ENCODE results near the gene P4HA3.
"Not testable (repeated sequence)": the region's sequence is repeated elsewhere in the genome, so short reads cannot be mapped to it uniquely, and the experiment has no call there.

P4HA3 gene

DNA sequence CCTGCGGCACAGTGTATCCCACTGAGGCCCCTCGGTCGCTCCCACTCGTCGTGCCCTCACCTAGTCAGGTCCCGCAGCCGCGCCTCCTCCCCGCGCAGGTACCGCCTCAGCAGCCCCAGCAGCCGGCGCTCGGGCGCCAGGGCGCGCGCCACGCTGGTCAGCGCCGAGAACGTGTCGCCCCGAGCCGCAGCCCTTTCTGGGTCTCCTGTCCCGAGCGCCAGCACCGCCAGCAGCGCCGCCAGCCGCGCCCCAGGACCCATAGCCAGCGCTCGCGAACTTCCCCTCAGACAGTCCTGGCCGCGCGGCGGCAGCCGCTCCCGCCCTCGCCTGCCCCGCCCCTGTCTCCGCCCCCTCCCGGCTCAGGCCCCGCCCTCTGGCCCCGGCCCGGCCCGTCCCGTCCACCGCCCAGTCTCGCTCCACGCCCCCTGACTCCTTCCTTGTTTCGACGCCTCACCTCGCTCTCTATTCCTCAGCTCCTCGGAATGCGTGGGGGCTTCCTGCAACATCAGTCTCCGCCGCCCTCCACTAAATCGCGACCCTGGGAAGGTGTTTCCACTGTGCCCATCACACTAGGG, at the start of gene P4HA3:
Gene P4HA3 (minus strand): TSS at position 289 of the 575 bp plus-strand sequence. CDS start 29 bp downstream, at position 260.
- no peak for DNase-seq

DNA sequence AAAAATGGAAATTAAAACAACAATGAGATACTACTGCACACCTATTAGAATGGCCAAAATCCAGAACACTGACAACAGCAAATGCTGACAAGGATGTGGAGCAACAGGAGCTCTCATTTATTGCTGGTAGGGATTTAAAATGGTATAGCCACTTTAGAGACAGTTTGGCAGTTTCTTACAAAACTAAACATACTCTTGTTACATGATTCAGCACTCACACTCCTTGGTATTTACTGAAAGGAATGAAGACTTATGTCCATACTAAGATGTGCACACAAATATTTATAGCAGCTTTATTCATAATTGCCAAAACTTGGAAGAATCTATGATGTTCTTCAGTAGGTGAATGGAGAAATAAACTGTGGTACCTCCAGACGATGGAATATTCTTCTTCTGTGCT, 46.0 kb upstream of the P4HA3 start:
- no peak for DNase-seq

DNA sequence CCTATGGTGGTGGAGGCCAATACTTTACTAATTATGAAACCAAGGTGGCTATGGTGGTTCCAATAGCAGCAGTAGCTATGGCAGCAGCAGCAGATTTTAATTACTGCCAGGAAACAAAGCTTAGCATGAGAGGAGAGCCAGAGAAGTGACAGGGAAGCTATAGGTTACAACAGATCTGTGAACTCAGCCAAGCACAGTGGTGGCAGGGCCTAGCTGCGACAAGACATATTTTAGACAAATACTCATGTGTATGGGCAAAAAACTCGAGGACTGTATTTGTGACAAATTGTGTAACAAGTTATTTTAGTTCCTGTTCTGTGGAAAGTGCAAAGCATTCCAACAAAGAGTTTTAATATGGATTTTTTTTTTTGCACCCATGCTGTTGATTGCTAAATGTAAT, 44.2 kb upstream of the P4HA3 start:
- no peak for DNase-seq

DNA sequence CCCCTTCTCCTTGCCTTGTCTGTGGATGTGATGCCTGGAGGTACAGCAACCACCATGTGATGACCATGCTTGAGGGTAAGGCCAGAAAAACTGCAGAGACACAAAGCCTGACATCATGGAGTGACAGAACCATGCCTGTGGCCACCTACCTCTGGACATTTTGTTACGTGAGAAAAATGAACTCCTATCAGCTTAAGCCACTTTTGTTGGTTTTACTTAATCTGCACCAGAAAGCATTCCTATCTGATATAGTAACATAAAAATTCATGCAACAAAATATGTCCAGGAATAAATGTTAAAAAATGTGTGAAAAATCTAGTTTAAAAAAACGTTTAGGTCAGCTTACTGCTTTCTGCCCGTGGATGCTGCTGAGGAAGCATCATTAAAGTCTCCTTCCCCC, 42.6 kb upstream of the P4HA3 start:
- DNase-seq: no peak

DNA sequence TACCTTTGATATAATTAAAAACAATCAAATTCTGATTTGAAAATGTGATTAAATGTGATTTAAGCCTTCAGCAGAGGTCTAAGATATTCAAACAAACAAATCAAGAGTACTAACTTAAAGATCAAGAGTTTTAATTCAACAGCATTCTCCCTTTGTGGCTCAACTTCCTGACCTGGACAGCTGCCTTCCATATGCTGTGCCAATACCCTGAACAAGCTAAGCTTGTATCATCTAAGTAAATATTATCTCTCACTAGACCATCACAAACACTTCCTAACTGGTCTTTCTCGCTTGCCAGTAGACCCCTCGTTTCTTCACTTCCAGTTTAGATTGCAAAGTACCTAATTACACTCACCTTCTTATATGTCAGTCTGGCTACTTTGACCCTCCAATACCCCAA, 35.9 kb upstream of the P4HA3 start:
- no peak for DNase-seq

DNA sequence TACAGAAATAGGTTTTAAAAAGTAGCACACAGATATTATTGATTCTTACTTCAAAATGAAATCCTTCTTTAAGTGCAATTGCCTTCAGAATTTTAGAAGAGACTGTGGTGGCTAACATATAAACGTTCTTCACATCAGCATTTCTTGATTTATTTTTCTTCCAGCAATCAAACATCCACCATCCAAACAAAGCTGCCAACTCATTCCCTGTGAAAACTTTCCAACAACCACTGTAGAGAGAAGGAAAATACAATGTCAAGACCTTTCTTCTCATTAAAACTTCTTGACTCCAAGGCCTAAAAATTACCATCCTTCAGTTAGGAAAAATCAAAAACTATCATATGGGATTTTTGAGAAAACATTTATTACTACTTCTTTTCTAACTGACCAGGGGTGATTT, 34.0 kb upstream of the P4HA3 start:
- DNase-seq: no peak

DNA sequence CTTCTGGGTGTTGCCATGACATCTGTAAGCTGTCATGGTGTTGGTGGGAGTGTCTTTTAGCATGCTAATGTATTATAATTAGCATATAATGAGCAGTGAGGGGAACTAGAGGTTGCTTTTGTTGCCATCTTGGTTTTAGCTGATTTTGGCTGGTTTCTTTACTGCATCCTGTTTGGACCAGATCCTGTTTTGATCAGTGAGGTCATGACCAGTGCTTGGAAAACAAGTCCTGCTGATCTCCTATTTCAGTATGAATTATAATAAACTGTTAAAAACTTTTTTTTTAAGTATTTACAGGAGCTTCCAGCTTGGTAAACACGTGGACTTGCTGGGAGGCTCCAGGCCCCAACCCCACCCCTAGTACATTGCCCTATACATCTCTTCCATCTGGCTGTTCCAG, 30.5 kb upstream of the P4HA3 start:
- no peak for DNase-seq

DNA sequence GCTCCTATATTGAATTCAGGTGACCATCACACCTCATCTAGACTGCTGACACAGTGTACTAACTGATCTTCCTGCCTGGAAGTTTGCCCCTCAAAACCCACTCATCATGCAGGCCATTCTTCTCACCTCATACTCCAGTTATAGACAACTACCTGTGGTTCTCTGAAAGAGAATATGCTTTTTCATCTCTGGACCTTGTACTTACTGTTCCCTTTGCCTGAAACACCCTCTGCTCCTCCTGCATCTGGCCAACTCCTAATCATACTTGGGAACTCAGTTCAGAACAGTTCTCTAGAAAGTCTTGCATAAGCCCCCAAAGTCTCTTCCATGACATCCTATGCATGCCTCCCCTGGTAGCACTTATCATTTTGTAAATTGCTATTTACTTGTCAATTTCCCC, 28.2 kb upstream of the P4HA3 start:
- no peak for DNase-seq

DNA sequence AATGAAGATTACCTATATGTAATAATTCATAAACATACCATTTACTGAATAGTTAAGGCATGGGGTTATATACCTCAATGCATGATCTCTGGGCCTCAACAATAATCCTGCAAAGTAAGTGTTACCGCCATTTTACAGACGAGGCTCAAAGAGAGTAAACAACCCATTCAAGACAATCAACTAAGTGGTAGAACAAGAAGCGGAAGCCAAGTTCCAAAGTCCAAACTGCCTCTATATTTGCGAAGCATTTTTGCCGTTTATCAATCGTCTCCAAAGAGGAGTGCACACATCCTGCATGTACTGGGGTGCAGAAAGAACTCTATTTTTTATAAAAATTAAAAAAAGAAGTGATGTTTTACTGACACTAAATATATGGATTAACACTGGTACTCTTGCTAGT, 27.5 kb upstream of the P4HA3 start:
- no peak for DNase-seq

DNA sequence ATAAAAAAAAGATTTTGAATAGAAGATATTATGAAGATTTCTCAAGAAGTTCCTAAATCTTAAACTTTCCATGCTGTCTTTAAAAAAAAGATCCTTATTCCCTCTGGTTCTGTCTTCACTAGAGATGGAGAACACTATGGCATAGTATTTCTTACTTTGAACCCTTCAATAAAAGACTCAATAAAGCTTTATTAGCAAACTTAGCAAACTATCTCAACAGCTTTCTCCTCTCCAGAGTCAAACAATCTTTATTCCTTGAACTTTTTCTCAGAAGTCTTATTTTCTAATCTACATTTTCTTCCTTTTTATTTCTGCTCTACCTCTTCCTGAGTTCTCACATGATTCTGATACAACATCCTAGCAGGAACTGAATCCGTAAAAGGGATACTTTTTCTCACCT, 21.8 kb upstream of the P4HA3 start:
- DNase-seq: no peak

DNA sequence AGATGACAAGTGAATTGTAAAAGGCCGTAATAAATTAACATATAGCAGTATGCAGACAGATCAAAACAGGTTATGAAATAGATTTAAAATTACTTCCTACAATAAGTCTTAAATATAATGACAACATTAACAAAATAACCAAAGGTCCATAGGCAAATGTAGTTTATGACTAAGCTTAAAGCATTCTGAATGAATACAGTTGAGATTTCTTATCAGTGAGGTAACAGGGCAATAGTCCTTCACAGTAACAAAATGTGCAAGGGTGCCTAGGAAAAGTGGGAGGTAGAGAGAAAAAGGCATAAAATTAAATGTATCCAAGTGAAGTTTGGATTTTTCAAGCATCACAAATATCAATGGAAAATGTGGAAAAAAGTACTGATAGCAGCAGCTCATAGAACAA, 20.9 kb upstream of the P4HA3 start:
- DNase-seq: no peak

DNA sequence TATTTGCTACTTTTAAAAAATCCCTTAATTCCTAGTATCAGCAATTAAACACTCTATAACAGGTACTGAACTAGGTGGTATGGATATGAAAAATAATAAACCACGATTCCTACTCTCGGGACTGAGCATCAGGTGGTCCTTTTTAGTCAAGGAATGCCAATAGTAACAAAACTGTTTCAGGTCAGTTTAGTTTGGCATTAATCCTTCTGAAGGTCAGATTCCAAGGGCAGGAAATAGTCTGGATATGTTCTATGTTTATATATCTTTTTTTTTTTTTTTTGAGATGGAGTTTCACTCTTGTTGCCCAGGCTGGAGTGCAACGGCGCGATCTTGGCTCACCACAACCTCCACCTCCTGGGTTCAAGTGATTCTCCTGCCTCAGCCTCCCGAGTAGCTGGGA, 19.6 kb upstream of the P4HA3 start:
- not testable (repeated sequence) for DNase-seq

DNA sequence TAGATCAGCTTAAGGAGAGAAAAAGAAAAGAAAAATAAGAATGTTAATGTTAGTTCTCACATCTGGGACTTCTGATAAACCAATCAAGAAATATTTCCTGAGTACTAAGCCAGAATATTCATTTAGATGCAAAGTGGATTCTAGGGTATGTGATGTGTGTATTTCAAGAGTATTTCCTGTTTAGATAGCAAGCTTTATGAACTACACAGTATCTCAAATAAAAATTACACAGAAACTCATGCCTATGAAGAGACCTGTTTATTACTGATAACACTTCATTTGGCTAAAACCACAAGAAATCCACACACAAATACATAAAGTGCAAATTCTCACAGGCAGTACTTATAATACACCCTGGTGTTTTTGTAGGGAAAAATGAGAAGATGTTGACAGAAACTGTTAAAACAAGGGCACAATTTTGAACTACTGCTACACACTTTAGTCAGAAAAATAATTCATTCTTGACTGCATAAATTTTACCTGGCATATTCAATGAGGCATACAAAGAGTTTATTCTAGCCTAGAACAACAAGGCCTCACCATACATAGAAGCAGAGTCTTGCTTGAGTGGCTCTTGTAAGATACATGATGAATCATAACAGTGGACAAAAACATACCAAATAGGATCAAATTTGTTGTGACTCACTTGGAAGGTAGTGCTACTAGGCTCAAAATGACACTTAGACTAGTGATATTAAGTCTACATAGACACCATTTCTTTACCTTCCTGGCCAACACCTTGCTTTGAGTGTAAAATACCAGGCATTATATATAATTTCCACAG, 18.8 kb upstream of the P4HA3 start:
- no peak for DNase-seq

DNA sequence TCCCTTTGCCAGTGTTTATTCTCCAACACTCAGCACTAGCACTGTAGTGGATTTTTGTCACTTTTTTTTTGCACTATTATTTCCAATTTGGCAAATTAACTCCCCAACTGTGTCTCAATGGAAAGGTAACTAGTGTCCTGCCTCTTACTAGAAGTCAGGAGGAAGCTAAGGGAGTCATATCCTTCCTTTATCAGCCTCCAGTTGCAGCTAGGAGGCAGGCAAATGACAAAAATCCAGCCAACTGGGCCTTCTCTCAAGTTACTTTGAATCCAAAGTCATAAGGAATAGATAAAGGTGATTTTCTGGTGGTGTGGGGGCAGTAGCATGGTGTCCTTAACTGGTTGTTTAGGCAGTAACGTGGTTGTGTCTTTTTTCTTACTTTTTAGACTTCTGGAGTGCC, 15.6 kb upstream of the P4HA3 start:
- DNase-seq: no peak

DNA sequence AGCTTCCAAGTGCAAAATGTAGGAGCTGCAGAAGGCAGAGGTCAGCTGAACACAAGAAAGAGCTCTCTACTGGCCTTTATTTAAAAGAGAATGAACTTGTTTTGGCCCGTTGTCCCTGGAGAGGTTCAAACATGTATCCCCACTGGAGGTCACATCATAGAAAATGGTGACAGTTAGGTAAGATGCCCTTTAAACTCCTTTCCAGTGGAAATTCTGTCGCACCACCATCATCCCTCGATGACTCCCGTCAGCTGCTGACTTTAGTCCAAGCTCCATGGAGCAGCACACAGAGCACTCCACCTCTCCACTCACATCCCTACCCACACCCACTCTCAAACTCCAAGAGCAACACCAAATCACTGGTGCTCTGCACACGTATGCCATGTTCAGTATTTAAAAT, 15.2 kb upstream of the P4HA3 start:
- DNase-seq: no peak

DNA sequence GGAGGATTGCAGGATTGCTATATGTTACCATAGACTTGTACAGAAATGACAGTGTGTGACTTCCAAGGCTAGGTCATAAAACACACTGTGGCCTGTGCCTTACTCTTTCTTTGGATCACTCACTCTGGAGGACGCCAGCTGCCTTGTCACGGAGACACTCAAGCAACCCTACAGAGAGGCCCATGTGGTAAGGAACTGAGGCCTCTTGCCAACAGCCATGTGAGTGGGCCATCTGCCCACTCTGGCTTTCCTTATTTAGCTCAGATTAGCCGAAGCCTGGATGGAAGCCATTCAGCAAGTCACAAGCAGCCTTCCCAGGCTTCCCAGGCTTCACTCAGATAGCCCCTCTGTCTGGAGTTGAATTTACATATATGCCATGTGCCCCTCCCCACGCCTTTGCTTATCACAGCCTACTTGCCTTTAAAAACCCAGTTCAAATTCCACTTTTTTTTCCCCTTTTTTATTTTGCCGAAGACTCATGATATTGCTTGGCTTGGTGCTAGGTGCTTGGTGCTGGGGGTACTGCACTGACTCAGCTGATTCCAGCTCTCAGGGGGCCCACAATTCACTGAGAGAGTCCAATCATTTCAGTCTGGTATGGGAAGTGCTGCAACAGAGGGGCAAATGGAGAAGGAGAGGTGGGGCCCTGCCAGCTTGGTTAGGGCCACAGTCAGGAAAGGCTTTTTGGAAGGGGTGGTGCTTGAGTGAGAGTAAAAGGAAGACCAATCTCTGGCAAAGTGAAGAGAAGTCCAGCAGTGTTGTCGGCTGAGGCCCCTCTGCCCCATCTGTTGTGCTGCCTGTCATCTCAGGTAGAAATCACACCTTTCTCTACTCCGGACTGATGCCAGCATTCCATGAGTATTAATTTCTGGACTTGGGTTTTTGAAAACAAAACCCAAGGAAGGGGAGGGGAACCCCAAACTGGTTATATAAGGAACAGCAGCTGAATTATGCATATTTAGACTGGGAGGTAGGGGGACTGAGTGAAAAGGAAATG, 14.5 kb upstream of the P4HA3 start:
- no peak for DNase-seq

DNA sequence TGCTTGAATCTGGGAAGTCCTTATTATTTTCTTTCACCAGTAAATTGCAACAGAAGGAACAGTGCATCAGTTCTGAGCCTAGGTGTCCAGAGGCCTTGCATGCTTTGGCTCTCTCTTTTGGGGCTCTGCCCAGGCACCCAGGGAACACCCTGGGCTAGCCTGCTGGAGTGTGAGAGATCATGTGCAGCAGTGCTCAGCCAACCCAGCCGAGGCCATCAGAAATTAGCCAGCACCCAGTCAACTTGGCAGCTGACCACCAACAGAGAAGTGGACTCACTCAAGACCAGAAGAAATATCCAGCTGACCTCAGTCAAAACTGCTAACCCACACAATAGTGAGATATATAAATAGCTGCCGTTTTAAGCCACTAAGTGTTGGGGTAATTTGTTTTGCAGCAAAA, 11.2 kb upstream of the P4HA3 start:
- no peak for DNase-seq

DNA sequence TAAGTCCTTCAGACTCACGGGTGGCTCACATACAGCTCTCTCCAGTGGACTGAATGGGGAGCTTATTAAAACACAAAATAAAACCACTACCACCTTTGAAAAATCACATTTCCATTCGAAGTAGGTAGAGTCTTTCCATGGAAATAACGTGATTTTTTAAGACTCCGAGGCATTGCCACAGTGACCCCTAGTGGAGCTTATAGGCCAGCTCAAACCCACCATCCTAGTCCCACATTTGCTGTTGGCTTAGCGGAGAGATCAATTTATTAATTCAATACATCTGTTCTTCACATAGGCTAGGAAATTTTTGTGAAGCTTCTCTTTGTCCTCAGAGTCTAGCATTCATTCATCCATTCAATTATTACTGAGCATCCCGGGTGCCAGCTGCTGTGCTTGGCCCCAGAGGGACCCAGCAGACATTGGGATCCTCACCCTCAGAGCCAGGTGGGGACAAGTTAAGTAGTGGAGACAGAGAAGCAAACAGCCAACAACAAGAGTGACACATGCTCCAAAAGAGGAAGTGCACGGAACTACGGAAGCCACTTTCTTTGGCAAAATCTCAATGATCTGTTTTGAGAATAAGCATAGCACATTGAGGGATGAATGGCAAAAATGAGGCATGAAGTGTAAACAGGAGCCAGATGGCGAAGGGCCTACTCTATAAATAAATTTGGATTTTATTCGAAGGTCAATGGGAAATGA, 10.2 kb upstream of the P4HA3 start:
- DNase-seq: no peak

DNA sequence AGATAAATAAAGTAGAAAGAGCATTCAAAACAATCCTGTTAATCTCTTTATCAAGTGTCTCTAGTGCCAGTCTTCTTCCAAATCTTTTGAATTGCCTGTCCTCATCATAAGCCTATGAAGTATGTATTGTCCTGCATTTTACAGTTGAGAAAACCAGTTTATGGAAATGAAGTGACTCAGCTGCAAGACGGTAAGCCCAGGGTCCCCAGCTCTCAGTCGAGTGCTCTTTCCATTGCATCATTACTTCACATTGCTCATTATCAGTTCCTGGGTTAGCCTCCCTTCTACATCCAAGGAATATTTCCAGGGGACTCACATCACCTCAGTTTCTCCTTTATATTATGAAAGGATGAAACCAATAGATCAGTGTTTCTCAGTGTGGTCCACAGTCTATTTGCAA, 9.1 kb upstream of the P4HA3 start:
- no peak for DNase-seq

DNA sequence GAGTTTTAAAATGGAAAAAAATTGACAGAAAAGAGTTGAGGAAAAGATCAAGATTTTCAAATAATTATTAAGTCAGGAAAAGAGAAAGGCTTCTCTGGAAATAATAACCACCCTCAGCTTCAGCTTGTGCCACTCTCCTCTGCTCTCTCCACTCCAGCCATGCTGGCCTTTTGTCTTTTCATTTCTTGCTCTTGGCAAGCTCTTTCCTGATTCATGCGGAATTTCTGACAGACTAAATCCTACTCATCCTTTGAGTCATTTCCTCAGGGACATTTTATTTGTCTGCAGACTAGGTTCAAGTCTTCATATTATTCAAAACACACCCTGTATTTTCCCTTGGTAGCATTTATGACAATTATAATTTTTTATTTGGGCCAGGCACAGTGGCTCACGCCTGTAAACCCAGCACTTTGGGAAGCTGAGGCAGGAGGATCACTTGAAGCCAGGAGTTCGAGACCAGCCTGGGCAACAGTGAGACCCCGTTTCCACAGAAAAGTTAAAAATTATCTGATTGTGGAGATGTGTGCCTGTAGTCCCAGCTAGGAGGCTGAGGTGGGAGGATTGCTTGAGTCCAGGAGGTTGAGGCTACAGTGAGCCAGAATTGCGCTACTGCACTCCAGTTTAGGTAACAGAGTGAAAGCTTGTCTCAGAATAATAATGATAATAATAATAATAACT, 7.8 kb upstream of the P4HA3 start:
- DNase-seq: no peak

DNA sequence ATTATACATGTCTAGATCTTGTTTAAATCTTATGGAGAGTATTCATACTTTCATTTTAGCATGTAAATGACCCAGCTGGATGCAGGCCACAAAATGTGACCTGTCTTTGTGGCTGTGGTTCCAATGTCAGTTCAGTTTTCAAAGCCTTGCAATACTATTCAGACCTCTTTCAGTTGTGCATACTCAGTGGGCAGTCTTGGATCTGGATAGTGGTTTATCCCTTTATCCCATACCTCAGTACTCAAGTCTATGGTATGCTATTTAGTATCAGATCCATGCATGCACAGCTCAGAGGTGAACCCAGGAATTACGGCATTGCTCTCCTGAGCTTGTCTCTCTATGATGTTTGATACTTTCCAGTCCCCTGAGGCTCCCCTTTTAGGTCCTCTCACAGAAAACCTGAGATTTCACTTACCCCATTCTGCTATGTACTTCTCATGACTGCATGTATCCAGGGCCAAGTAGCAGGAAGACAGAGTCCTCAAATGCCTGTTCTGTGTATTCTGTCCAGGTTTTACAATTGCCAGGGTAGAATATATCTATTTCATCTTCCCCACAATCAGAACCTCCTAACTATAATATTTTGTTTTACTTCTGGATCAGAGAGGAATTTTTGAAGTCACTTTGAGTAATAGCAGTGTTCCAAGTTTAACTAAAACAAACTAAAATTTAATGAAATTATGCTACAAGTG, 6.9 kb upstream of the P4HA3 start:
- DNase-seq: no peak

All from NCI-H1417 treated with DMSO at 0.1 percent for 48 hours (cell line).